Right cardiac atrium (tissue), 5 donors: ENCODE data around the gene OSR1. TPM values are rescaled to one million over a fixed set of nuclear protein-coding genes. Genes with fewer than 3 reads are reported as not detected.
A peak's percentile ranks its signal among the peaks of the same experiment; 100 is the strongest.
"Not testable (repeated sequence)": the region's sequence is repeated elsewhere in the genome, so short reads cannot be mapped to it uniquely, and the experiment has no call there.

ENCODE experiments used
- ATAC-seq, 2 donors: fragments of 200-7000 bp; cut with Tn5 transposase; one replicate each; pipeline versions ENCODE4 v1.8.0 to v1.9.1; 2020; ENCODE audit warnings: moderate library complexity in 2 of 2, mild to moderate bottlenecking in 1 of 2
- DNase-seq, 3 donors: peaks; one replicate each; pipeline ENCODE4 v3.0.0-alpha.2; 2020
- H3K27ac ChIP-seq: one replicate; pipeline ENCODE4 v1.5.1; 2013; ENCODE audit warnings: mild to moderate bottlenecking, low read length, control low read depth, moderate library complexity
- H3K27me3 ChIP-seq: one replicate; pipeline ENCODE4 v1.6.1; 2013; ENCODE audit not compliant: control insufficient read depth, insufficient read depth
- H3K4me1 ChIP-seq: one replicate; pipeline ENCODE4 v1.6.1; 2013; ENCODE audit warnings: low read length; ENCODE audit not compliant: control insufficient read depth, insufficient read depth
- H3K4me3 ChIP-seq: one replicate; pipeline ENCODE4 v1.5.1; 2013; ENCODE audit warnings: low read length, control low read depth
- H3K9me3 ChIP-seq: one replicate; pipeline ENCODE4 v1.6.1; 2013; ENCODE audit warnings: low read length; ENCODE audit not compliant: control insufficient read depth
- WGBS: extraction: QIAGEN DNeasy Blood & Tissue Kit; methylation state at CpG from one replicate; pipeline ENCODE4 v1.1.7; 2013; 5-methylcytosine and 5-hydroxymethylcytosine counted together
- intact Hi-C, 4 donors: fragments of 100-400 bp; cut with DNase I; formaldehyde crosslinking; loops; one replicate each; pipeline versions ENCODE4 v1.11.0 to v1.14.0; 2022 to 2023
- long read RNA-seq, 4 donors: library from polyadenylated mRNA; unstranded; transcript quantifications; one replicate each; pipeline ENCODE4 v2.0.0, GENCODE V29; 2020 to 2021
- polyA plus RNA-seq: library from polyadenylated mRNA; stranded (reverse); fragments of 200-250 nt; gene quantifications from one replicate; pipeline ENCODE4 v1.2.3, GENCODE V29; 2013
- total RNA-seq, 4 donors: library from RNA; stranded (reverse); fragmentation: NEBNext Ultra II Directional; extraction: Animal tissue kit (Norgen Biotek cat#: 25700); gene quantifications; one replicate each; pipeline ENCODE4 v1.2.1, GENCODE V29; 2021
- donor health status: healthy with polysubstance abuse.
- donor health status: DM: no; HTN: yes; CAD: no.
- donor health status: DM: no; HTN: no; CAD: no.
- donor health status: DM: no; HTN: yes; CAD: no; lungs with severe emphysema.
- donor health status: DM: yes; HTN: yes; CAD: no.

Gene OSR1
- total RNA-seq (10 to 100 TPM in 1 of 4 donors, 1 to 10 TPM in 3; 5.7 to 26.5 (median 8.7) TPM), polyA plus RNA-seq (9.6 TPM)
- long read RNA-seq, donor 1, full-length matches to known transcripts, result 11 of 12 reads
- long read RNA-seq, donor 1, partial matches to known transcripts, result 0 of 12 reads
- long read RNA-seq, donor 1, other reads (novel, unspliced or antisense), result 1 of 12 reads
- long read RNA-seq, donor 2, full-length matches to known transcripts, result 2 of 4 reads
- long read RNA-seq, donor 2, partial matches to known transcripts, result 1 of 4 reads
- long read RNA-seq, donor 2, other reads (novel, unspliced or antisense), result 1 of 4 reads
- long read RNA-seq, donor 3, full-length matches to known transcripts, result 56 of 57 reads
- long read RNA-seq, donor 3, partial matches to known transcripts, result 0 of 57 reads
- long read RNA-seq, donor 3, other reads (novel, unspliced or antisense), result 1 of 57 reads
- long read RNA-seq, donor 4, transcript OSR1-201 (3 exons, 1,936 nt), result major isoform, 6 of 6 reads
- long read RNA-seq, donor 4, partial matches to known transcripts, result 0 of 6 reads
- long read RNA-seq, donor 4, other reads (novel, unspliced or antisense), result 0 of 6 reads

DNA sequence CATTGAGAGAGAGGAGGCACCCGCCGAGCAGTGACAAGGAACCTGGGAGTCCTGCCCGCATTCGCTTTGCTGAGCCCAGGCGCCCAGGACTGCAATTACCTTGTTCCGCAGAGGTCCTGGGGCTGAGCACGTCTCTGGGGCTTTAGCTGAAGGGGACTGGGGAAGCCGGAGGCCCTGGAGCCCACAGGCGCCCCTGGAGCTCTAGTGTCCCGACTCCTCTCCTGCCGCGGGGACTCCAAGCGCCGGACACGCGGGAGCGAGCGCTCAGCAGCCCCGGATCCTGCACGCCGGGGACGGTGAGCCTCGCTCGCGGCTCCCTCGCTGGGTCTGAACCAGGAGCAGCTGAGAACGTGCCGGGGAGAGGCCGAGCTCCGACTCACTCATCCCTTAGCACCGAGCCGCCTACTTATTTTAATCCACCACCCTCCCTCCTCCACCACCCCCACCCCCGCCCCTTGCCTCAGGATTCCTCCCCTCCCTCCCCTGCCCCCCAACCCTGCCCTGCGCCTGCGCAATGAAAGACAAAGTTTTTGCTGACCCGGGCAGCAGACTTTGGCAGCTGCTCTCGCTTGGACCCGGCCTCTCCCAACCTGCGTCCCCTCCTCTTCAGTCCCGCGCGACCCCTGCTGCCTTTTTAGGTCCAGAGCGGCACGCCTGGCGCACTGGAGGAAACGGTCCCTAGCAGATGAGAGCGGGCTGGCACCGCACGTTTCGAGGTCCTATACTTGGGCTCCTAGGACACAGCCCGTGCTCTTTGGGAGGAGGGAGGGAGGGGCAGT, at the start of gene OSR1:
OSR1 (minus strand) TSS at position 382 of the 779 bp plus-strand sequence. CDS start 4,818 bp downstream, outside the sequence.
- Histone ChIP-seq H3K27me3 (no peaks in the 10 kb centered on the region), H3K4me3 (peak within 1 kb of the TSS; percentile 54), H3K4me1 (peaks cover 6% of the 10 kb centered on the region), H3K9me3 (no peaks in the 10 kb centered on the region), H3K27ac (peak within 1 kb of the TSS; percentile 71)
- WGBS, result 2% methylated on average over 51 of the region's 51 CpGs
- intact Hi-C loops, result loop anchor here in 2 of 4 donors (10.0 kb wide), 2 partner anchors 364 to 374 kb away; no protein-coding TSS in a partner anchor
- peak; percentile 73 to 76 for ATAC-seq
- DNase-seq, result peak; percentile 78 to 89 (median 88)

GRCh38 chr2:19403785-19404184, 45.4 kb upstream of the OSR1 start:
- WGBS, result 62% methylated on average over 4 of the region's 4 CpGs

DNA sequence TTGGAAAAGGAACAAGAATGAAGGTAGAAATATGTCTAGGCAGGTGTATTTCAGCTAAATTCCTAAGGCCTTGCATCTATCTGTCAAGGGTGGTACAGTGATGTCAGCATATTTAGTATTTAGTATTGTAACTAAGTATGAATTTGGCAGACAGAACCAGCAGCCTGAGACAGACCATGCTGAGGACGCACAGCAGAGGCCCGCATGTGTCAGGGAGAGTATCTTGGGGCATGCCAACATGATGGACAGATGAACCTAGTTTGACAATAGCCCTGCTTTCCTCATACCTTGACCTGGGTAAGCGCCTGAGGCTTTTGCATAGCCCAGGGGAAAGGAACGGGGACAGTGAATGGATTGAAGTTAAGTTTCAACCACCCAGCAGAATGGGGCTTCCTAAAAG, 33.8 kb upstream of the OSR1 start:
- WGBS, result 92% methylated on average over 4 of the region's 4 CpGs
- no peaks in the 10 kb centered on the region for H3K9me3 ChIP-seq
- no peaks in the 10 kb centered on the region for H3K27me3 ChIP-seq
- H3K4me1 ChIP-seq, result no peaks in the 10 kb centered on the region
- no peak for DNase-seq
- intact Hi-C loops, result no loop called here
- no peak overlapping the region for H3K27ac ChIP-seq
- H3K4me3 ChIP-seq, result no peak overlapping the region
- ATAC-seq, result no peak

More at GRCh38 chr2:19403785-19404184, 45.4 kb upstream of the OSR1 start:
- Histone ChIP-seq H3K27ac (no peak overlapping the region), H3K27me3 (no peaks in the 10 kb centered on the region), H3K4me3 (no peak overlapping the region), H3K9me3 (no peaks in the 10 kb centered on the region), H3K4me1 (no peaks in the 10 kb centered on the region)
- ATAC-seq, result no peak
- DNase-seq, result no peak
- intact Hi-C loops, result no loop called here

GRCh38 chr2:19389469-19389868, 31.0 kb upstream of the OSR1 start:
- DNase-seq, H3K4me3 ChIP-seq, H3K9me3 ChIP-seq, ATAC-seq, H3K27ac ChIP-seq, H3K4me1 ChIP-seq, H3K27me3 ChIP-seq, intact Hi-C loops: not testable (repeated sequence)
- WGBS, result 90% methylated on average over 7 of the region's 7 CpGs

DNA sequence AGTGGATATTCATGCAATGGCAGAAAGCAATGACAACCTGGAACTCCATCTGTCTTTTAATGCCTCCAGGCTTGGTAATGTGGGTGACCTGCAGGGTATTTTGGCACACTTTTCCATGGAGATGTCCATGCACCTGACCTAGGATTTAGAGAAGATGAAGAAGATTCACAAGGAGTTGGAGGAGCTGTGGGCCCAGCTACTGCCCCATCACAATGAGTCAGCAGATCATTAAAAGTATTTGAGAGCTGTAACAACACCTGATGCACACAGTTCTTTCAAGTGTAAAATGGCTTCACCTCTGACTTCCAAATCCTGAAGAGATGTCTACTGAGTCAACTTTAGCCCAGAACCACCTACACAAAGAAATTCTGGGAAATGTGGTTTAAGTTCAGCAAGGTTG, 22.1 kb upstream of the OSR1 start:
- Histone ChIP-seq H3K4me3 (no peak overlapping the region), H3K27me3 (no peaks in the 10 kb centered on the region), H3K4me1 (no peaks in the 10 kb centered on the region), H3K9me3 (no peaks in the 10 kb centered on the region), H3K27ac (no peak overlapping the region)
- intact Hi-C loops, result no loop called here
- ATAC-seq (no peak), DNase-seq (no peak)

DNA sequence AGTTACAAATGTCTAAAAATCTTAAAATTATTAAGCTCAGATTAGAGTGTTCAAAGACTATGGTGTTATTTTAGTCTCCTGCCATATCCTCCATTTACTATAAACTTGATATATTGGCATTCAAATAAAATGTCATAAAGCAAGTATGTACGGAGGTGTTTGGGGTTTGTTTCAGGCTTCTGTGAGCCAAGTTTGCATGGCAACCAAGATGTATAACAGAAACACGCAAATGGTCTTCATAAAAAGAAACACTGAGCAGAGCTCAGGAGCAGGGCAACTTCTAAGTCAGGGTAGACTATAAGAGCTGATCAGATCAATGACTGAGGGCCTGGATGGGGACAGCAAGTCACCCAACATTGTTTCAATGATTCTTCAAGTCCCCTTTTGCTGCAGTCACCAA, 20.5 kb upstream of the OSR1 start:
- intact Hi-C loops, result no loop called here
- DNase-seq (no peak), ATAC-seq (no peak)
- H3K9me3 ChIP-seq, result no peaks in the 10 kb centered on the region
- no peaks in the 10 kb centered on the region for H3K27me3 ChIP-seq
- no peak overlapping the region for H3K4me3 ChIP-seq
- no peaks in the 10 kb centered on the region for H3K4me1 ChIP-seq
- WGBS, result 57% methylated on average over 2 of the region's 2 CpGs
- no peak overlapping the region for H3K27ac ChIP-seq

DNA sequence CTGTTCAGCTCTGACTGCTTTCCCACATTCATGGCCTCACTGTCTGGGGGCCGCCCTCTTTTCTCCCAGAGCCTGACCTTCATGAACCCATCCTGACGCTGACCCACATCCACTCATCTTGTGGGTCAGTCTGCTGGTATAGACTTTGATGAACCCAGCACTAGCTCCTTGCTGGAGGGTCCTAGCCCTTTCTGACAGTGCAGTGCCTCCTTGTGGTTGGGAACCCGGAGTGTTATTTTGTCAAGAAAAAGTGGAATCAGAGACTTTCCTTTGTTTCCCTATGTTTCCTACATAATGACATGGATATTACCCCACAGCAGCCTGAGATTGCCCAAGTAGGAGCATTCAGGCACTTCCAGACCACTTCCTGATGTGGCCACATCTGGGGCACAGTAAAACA, 19.3 kb upstream of the OSR1 start:
- WGBS, result 85% methylated on average over 3 of the region's 3 CpGs
- DNase-seq (no peak), ATAC-seq (no peak)
- Histone ChIP-seq H3K27ac (no peak overlapping the region), H3K4me3 (no peak overlapping the region), H3K4me1 (no peaks in the 10 kb centered on the region), H3K27me3 (no peaks in the 10 kb centered on the region), H3K9me3 (no peaks in the 10 kb centered on the region)
- intact Hi-C loops, result no loop called here

GRCh38 chr2:19373352-19373751, 14.9 kb upstream of the OSR1 start:
- Histone ChIP-seq H3K4me3 (no peak overlapping the region), H3K27ac (no peak overlapping the region), H3K9me3 (no peaks in the 10 kb centered on the region), H3K27me3 (no peaks in the 10 kb centered on the region), H3K4me1 (no peaks in the 10 kb centered on the region)
- DNase-seq, result no peak
- 92% methylated on average over 2 of the region's 2 CpGs for WGBS
- intact Hi-C loops, result no loop called here
- ATAC-seq, result no peak

GRCh38 chr2:19371996-19372582, 13.7 kb upstream of the OSR1 start:
- DNase-seq (no peak), ATAC-seq (no peak)
- H3K9me3 ChIP-seq, result no peaks in the 10 kb centered on the region
- H3K27ac ChIP-seq, result no peak overlapping the region
- no peak overlapping the region for H3K4me3 ChIP-seq
- no peaks in the 10 kb centered on the region for H3K27me3 ChIP-seq
- intact Hi-C loops, result no loop called here
- H3K4me1 ChIP-seq, result no peaks in the 10 kb centered on the region
- WGBS, result 77% methylated on average over 4 of the region's 4 CpGs

DNA sequence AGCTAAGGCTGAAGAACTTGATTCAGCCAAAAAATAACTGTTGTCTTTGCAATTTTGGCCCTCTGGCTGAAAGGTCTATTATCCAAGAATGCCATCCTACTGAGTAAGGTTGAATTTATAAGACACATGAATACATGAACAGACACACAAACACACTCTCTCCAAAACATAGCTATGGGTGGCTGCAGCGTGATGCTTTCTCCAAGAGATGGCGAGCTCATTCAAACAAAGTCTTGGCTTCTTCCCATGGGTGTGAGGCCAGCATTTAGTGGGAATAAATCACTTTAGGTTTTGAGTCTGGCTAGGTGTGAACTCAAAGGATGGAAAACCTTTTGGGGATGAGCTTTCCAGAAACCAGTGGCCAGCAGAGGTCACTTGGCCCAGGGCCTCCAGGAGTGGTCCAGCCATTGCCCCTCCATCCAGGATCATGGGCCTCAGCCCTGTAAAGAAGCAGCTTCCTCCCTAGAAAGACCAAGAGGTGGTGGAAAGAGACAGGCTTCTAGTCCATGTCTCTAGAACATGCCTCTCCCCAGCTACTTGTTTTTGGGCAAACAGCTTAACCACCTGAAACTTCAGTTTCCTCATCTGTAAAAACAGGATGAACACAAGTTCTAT, 11.0 kb upstream of the OSR1 start:
- no peak overlapping the region for H3K4me3 ChIP-seq
- H3K9me3 ChIP-seq, result no peaks in the 10 kb centered on the region
- no peak for ATAC-seq
- H3K27ac ChIP-seq, result no peak overlapping the region
- no peaks in the 10 kb centered on the region for H3K4me1 ChIP-seq
- intact Hi-C loops, result loop anchor here (10.0 kb wide), 6 partner anchors 285 to 855 kb away; no protein-coding TSS in a partner anchor
- H3K27me3 ChIP-seq, result no peaks in the 10 kb centered on the region
- WGBS, result 78% methylated on average over 2 of the region's 2 CpGs
- DNase-seq, result peak in 1 of 3 donors; percentile 18
